Measurements from ENCODE around the gene PRMT2.

The PRMT2 gene

DNA sequence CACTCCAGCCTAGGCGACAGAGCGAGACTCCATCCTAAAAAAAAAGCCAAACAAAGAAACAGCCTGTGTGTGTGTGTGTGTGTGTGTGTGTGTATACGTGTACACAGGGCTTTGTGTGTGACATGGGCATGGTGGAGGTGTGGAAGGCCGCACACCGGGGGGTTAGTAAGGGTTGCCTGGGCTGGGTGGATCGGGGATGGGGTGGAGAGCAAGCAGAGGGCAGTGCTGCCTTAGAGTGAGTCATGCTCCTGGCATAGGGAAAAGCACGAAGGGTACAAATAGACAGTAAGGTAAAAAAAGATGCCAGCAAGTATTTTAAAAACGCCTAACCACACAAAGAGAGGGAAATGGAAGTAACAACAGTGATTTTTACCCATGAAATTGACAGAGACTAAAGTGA lies 6.2 kb downstream of the PRMT2 start:
- Histone ChIP-seq H3K14ac (ENCODE audit: low read length in 2 of 2) (no peak overlapping the region), H4K91ac (ENCODE audit: low read length) (no peak overlapping the region), H3K9me3 (ENCODE audit: control insufficient read depth, low read length) (no peaks in the 10 kb centered on the region), H3K9ac (ENCODE audit: low read length) (no peak overlapping the region), H3K4me1 (ENCODE audit: control insufficient read depth, insufficient read depth, low read depth, low read length) (peaks cover 8% of the 10 kb centered on the region), H2BK120ac (ENCODE audit: low read depth, low read length) (no peak overlapping the region), H3K27me3 (ENCODE audit: control insufficient read depth in 1 of 2, insufficient read depth in 1 of 2, low read length in 2 of 2) (no peaks in the 10 kb centered on the region), H2BK15ac (ENCODE audit: low read depth, poor library complexity, severe bottlenecking) (no peak overlapping the region), H3K4me2 (ENCODE audit: low read length, poor library complexity, severe bottlenecking) (no peak overlapping the region), H4K8ac (ENCODE audit: low read length) (peak overlapping the region; percentile 4), H2AFZ (ENCODE audit: low read depth, low read length) (no peak overlapping the region), H3K18ac (ENCODE audit: low read depth in 1 of 2, low read length in 2 of 2) (no peak overlapping the region), H3K79me1 (replicated peaks; ENCODE audit: low read length, poor library complexity, severe bottlenecking) (peaks cover 19% of the 10 kb centered on the region), H2AK5ac (ENCODE audit: low read length, severe bottlenecking) (no peak overlapping the region), H3K4ac (ENCODE audit: low read depth in 1 of 2, low read length in 2 of 2) (no peak overlapping the region), H3K4me3 (ENCODE audit: insufficient read depth in 1 of 2, low read depth in 1 of 2, low read length in 2 of 2) (no peak overlapping the region), H2BK5ac (ENCODE audit: low read depth, low read length, poor library complexity, severe bottlenecking) (no peak overlapping the region), H3K23ac (ENCODE audit: low read length in 2 of 2) (no peak overlapping the region), H3K36me3 (ENCODE audit: control insufficient read depth in 1 of 2, insufficient read depth in 2 of 2, low read depth in 1 of 2, low read length in 2 of 2) (peaks cover 41 to 84% of the 10 kb centered on the region in 2 experiments), H3K27ac (ENCODE audit: low read length, poor library complexity, severe bottlenecking) (peak overlapping the region; percentile 15), H2BK12ac (ENCODE audit: low read length in 2 of 2) (no peak overlapping the region)
- 94% methylated on average over 8 of the region's 8 CpGs for WGBS
- DNase-seq: no peak

DNA sequence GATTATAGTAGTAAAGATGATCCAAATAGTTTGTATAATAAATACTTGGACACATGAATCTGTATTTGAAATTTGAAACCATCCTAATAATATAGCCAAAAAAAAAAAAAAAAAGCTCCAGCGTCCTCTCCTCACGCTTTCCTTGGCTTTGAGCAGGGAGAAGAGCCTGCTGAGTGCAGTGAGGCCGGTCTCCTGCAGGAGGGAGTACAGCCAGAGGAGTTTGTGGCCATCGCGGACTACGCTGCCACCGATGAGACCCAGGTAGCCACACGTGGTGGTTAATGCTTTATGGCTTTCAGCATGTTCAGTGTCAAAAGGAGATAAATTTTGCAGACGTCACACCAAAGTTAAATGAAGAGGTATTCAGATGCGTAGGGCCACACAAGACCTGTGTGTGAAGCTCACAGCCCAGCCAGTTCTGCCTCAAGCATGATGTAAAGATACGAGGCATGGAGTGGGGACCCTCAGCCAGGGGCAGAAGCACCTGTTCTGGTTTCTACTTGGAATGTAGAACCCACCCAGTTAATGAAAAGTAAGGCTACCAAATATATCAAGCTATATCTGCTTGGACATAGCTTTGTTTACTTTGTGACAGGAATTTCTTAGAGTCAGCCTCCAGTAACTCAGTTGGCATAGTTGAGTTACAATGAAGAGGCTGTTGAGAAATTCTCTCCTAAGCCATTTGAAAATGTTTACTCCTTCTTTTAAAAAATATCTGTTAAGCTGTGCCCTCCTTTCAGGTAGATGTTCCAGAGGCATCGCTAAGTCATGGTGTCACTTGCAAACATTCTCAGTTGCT lies 8.1 kb downstream of the PRMT2 start:
- Histone ChIP-seq H3K9ac (ENCODE audit: low read length) (no peak overlapping the region), H2BK15ac (ENCODE audit: low read depth, poor library complexity, severe bottlenecking) (no peak overlapping the region), H3K14ac (ENCODE audit: low read length in 2 of 2) (no peak overlapping the region), H3K27ac (ENCODE audit: low read length, poor library complexity, severe bottlenecking) (no peak overlapping the region), H2BK12ac (ENCODE audit: low read length in 2 of 2) (no peak overlapping the region), H3K79me1 (replicated peaks; ENCODE audit: low read length, poor library complexity, severe bottlenecking) (peaks cover 28% of the 10 kb centered on the region), H3K4me1 (ENCODE audit: control insufficient read depth, insufficient read depth, low read depth, low read length) (peaks cover 6% of the 10 kb centered on the region), H3K18ac (ENCODE audit: low read depth in 1 of 2, low read length in 2 of 2) (no peak overlapping the region), H2BK5ac (ENCODE audit: low read depth, low read length, poor library complexity, severe bottlenecking) (no peak overlapping the region), H3K36me3 (ENCODE audit: control insufficient read depth in 1 of 2, insufficient read depth in 2 of 2, low read depth in 1 of 2, low read length in 2 of 2) (peaks cover 48 to 86% of the 10 kb centered on the region in 2 experiments), H2AFZ (ENCODE audit: low read depth, low read length) (no peak overlapping the region), H3K27me3 (ENCODE audit: control insufficient read depth in 1 of 2, insufficient read depth in 1 of 2, low read length in 2 of 2) (no peaks in the 10 kb centered on the region), H3K4me3 (ENCODE audit: insufficient read depth in 1 of 2, low read depth in 1 of 2, low read length in 2 of 2) (no peak overlapping the region), H4K8ac (ENCODE audit: low read length) (no peak overlapping the region), H3K4ac (ENCODE audit: low read depth in 1 of 2, low read length in 2 of 2) (no peak overlapping the region), H3K9me3 (ENCODE audit: control insufficient read depth, low read length) (no peaks in the 10 kb centered on the region), H2AK5ac (ENCODE audit: low read length, severe bottlenecking) (no peak overlapping the region), H4K91ac (ENCODE audit: low read length) (no peak overlapping the region), H3K4me2 (ENCODE audit: low read length, poor library complexity, severe bottlenecking) (no peak overlapping the region), H2BK120ac (ENCODE audit: low read depth, low read length) (no peak overlapping the region), H3K23ac (ENCODE audit: low read length in 2 of 2) (no peak overlapping the region)
- WGBS: 88% methylated on average over 11 of the region's 12 CpGs
- no peak for DNase-seq

DNA sequence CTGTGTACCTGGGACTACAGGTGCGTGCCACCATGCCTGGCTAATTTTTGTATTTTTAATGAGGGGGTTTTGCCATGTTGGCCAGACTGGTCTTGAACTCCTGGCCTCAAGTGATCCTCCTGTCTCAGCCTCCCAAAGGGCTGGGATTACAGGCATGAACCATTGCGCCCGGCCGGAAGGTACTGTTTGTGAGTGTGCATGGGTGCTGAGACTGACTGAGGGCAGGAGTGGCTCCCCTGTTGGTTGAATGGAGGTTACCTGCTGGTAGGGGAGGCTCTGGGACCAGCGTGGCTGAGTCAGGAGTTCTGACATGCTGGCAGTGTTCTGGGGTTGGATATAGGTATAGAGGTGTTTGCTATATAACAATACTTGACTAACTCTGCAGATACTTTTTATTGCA lies 10.4 kb downstream of the PRMT2 start:
- Histone ChIP-seq H3K4me2 (ENCODE audit: low read length, poor library complexity, severe bottlenecking) (no peak overlapping the region), H3K9ac (ENCODE audit: low read length) (no peak overlapping the region), H3K18ac (ENCODE audit: low read depth in 1 of 2, low read length in 2 of 2) (no peak overlapping the region), H3K14ac (ENCODE audit: low read length in 2 of 2) (no peak overlapping the region), H3K4me3 (ENCODE audit: insufficient read depth in 1 of 2, low read depth in 1 of 2, low read length in 2 of 2) (no peak overlapping the region), H4K8ac (ENCODE audit: low read length) (no peak overlapping the region), H3K23ac (ENCODE audit: low read length in 2 of 2) (no peak overlapping the region), H2AFZ (ENCODE audit: low read depth, low read length) (no peak overlapping the region), H3K9me3 (ENCODE audit: control insufficient read depth, low read length) (no peaks in the 10 kb centered on the region), H4K91ac (ENCODE audit: low read length) (no peak overlapping the region), H3K4me1 (ENCODE audit: control insufficient read depth, insufficient read depth, low read depth, low read length) (peaks cover 8% of the 10 kb centered on the region), H3K4ac (ENCODE audit: low read depth in 1 of 2, low read length in 2 of 2) (no peak overlapping the region), H3K79me1 (replicated peaks; ENCODE audit: low read length, poor library complexity, severe bottlenecking) (peaks cover 43% of the 10 kb centered on the region), H2BK120ac (ENCODE audit: low read depth, low read length) (no peak overlapping the region), H2BK12ac (ENCODE audit: low read length in 2 of 2) (no peak overlapping the region), H3K36me3 (ENCODE audit: control insufficient read depth in 1 of 2, insufficient read depth in 2 of 2, low read depth in 1 of 2, low read length in 2 of 2) (peaks cover 70 to 98% of the 10 kb centered on the region in 2 experiments), H2BK5ac (ENCODE audit: low read depth, low read length, poor library complexity, severe bottlenecking) (no peak overlapping the region), H2AK5ac (ENCODE audit: low read length, severe bottlenecking) (no peak overlapping the region), H3K27ac (ENCODE audit: low read length, poor library complexity, severe bottlenecking) (no peak overlapping the region), H3K27me3 (ENCODE audit: control insufficient read depth in 1 of 2, insufficient read depth in 1 of 2, low read length in 2 of 2) (no peaks in the 10 kb centered on the region), H2BK15ac (ENCODE audit: low read depth, poor library complexity, severe bottlenecking) (no peak overlapping the region)
- 100% methylated on average over 4 of the region's 5 CpGs for WGBS
- no peak for DNase-seq

DNA sequence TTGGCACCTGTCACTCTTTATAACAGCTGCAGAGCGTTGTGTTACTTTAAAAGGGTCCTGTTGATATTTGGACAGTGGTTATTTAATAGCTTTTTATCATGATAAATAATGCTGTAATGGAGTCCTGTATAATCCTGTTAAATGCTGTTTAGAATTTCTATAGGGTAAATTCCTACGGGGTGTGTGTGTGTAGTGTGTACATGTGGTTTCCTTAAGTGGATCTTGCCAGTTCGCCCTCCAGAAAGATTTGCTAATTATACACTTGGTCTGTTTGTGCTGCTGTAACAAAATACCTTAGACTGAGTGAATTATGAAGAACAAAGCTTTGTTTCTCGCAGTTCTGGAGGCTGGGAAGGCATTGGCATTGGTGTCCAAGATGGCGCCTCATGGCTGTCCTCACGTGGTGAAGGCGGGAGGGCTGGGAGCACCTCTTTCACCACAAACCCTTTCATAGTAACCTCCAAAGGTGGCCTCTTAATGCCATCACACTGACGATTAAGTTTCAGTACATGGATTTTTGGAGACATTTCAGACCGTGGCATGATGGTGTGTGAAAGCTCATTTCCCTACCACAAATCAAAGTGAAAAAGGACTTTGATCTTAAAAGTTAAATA lies 11.2 kb downstream of the PRMT2 start:
- 97% methylated on average over 9 of the region's 9 CpGs for WGBS
- no peaks in the 10 kb centered on the region for H3K27me3 ChIP-seq (ENCODE audit: control insufficient read depth in 1 of 2, insufficient read depth in 1 of 2, low read length in 2 of 2)

More for the DNA sequence above, 11.2 kb downstream of the PRMT2 start:
- H2BK5ac ChIP-seq (ENCODE audit: low read depth, low read length, poor library complexity, severe bottlenecking): no peak overlapping the region
- no peak for DNase-seq
- no peak overlapping the region for H4K8ac ChIP-seq (ENCODE audit: low read length)
- H3K23ac ChIP-seq (ENCODE audit: low read length in 2 of 2): no peak overlapping the region
- H3K79me1 ChIP-seq (replicated peaks; ENCODE audit: low read length, poor library complexity, severe bottlenecking): peaks cover 48% of the 10 kb centered on the region
- no peak overlapping the region for H3K4me3 ChIP-seq (ENCODE audit: insufficient read depth in 1 of 2, low read depth in 1 of 2, low read length in 2 of 2)
- H3K4ac ChIP-seq (ENCODE audit: low read depth in 1 of 2, low read length in 2 of 2): no peak overlapping the region
- peaks cover 4% of the 10 kb centered on the region for H3K4me1 ChIP-seq (ENCODE audit: control insufficient read depth, insufficient read depth, low read depth, low read length)
- H2AFZ ChIP-seq (ENCODE audit: low read depth, low read length): no peak overlapping the region
- H3K36me3 ChIP-seq (ENCODE audit: control insufficient read depth in 1 of 2, insufficient read depth in 2 of 2, low read depth in 1 of 2, low read length in 2 of 2): peaks cover 72 to 96% of the 10 kb centered on the region in 2 experiments
- no peak overlapping the region for H3K14ac ChIP-seq (ENCODE audit: low read length in 2 of 2)
- no peak overlapping the region for H2BK120ac ChIP-seq (ENCODE audit: low read depth, low read length)
- H3K9me3 ChIP-seq (ENCODE audit: control insufficient read depth, low read length): no peaks in the 10 kb centered on the region
- H3K18ac ChIP-seq (ENCODE audit: low read depth in 1 of 2, low read length in 2 of 2): no peak overlapping the region
- no peak overlapping the region for H4K91ac ChIP-seq (ENCODE audit: low read length)
- H2AK5ac ChIP-seq (ENCODE audit: low read length, severe bottlenecking): no peak overlapping the region
- no peak overlapping the region for H3K9ac ChIP-seq (ENCODE audit: low read length)
- no peak overlapping the region for H2BK12ac ChIP-seq (ENCODE audit: low read length in 2 of 2)
- H3K27ac ChIP-seq (ENCODE audit: low read length, poor library complexity, severe bottlenecking): no peak overlapping the region
- H2BK15ac ChIP-seq (ENCODE audit: low read depth, poor library complexity, severe bottlenecking): no peak overlapping the region
- no peak overlapping the region for H3K4me2 ChIP-seq (ENCODE audit: low read length, poor library complexity, severe bottlenecking)
